HS-5 (cell line): ENCODE data around the gene PIK3AP1.
"Not testable (repeated sequence)": the region's sequence is repeated elsewhere in the genome, so short reads cannot be mapped to it uniquely, and the experiment has no call there.

Experiments
- DNase-seq: peaks from one replicate; pipeline ENCODE4 v3.0.0-alpha.2; 2012; ENCODE audit warnings: low read depth

PIK3AP1 gene

DNA sequence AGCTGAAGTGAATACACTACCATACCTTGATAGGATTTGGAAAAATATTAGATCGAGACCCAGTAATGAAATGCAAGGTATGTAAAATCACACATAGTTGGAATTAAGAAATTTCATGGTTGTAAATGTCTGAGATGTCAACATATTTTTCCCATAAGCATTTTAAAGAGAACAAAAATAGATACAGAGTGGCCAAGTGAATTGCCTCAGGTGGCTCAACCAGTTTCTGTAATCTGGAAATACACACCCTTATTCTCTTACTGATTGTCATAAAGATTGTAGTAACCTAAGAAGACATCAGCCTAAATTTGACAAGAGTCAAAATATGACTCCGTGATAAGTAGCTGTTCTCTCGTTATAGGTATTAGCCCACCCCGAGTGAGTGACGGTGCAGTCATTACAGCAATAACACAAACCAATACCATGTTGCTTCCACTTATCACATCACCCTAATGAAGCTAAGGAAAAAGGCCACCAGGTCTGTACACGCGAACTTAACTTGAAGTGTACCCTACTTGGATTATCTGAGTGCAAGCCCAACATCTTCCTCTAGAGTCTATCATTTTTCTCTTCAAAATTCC is 23.4 kb downstream of the PIK3AP1 start:
- no peak for DNase-seq

DNA sequence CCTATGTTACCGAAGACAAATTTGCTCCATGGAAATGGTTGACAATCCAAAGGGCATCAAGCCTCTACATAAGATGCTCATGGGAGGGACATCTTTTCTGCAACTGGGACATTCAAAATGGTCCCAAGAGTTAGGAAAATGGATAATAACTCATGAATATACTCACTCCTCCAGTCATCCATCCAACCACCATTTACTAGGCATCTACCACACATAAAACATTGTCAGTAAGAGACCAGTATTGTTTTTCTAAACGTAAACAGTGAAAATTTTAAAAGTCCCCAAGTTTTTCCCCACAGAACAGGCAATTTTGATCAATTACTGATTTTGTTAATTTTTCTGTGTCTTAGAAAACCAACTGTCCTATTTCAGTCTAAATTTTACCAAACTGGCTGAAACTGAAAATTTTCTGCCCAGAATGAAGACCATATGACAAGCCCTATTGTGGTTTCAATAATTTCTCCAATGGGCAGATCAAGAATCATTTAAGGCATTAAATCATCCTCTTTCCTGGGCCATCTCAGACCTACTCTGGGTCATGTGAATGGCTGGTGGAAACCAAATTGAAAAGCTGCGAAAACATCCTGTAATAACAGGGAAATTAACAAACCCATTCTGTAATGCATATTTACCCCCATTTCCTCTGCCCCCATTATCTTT is 24.2 kb downstream of the PIK3AP1 start:
- no peak for DNase-seq

DNA sequence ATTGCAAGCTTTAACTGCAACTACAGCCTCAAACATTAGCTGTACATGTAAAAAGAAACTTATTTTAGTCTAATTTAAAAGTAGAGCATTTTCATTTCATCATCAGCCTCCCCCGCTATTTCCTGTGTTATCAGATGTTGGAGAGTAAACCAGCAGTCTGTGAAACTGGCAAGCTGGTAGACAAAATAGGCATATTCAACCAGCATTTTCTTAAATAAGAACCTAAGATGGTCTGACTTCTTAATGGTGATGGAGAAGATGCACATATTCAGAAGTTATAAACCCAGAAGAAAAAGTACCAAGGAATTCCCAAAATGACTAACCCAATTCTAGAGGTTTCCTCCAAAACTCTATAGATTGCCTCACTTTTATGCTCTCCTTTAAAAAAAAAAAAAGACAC is 24.9 kb downstream of the PIK3AP1 start:
- DNase-seq: no peak

DNA sequence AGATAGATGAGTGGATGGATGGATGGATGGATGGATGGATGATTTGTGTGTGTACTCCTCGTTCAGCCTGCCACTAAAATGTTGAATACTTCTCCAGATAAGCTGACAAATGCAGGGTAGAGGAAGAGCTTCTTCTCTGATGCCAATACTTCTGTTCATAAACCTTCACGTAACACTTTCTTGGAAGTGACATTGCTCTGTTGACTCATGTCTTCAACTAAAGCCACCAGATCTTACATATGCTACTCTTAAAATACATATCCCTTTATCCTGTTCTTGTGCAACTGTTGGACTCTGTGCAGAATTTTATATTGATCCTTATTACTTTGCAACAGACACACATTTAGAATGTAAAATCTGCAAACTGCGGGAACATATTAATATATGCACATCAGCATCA is 26.9 kb downstream of the PIK3AP1 start:
- DNase-seq: no peak

- DNase-seq: no peak
These were observed 27.9 kb downstream of the PIK3AP1 start for GRCh38 chr10:96692427-96692826.

GRCh38 chr10:96691761-96692160 is 28.6 kb downstream of the PIK3AP1 start:
- no peak for DNase-seq

DNA sequence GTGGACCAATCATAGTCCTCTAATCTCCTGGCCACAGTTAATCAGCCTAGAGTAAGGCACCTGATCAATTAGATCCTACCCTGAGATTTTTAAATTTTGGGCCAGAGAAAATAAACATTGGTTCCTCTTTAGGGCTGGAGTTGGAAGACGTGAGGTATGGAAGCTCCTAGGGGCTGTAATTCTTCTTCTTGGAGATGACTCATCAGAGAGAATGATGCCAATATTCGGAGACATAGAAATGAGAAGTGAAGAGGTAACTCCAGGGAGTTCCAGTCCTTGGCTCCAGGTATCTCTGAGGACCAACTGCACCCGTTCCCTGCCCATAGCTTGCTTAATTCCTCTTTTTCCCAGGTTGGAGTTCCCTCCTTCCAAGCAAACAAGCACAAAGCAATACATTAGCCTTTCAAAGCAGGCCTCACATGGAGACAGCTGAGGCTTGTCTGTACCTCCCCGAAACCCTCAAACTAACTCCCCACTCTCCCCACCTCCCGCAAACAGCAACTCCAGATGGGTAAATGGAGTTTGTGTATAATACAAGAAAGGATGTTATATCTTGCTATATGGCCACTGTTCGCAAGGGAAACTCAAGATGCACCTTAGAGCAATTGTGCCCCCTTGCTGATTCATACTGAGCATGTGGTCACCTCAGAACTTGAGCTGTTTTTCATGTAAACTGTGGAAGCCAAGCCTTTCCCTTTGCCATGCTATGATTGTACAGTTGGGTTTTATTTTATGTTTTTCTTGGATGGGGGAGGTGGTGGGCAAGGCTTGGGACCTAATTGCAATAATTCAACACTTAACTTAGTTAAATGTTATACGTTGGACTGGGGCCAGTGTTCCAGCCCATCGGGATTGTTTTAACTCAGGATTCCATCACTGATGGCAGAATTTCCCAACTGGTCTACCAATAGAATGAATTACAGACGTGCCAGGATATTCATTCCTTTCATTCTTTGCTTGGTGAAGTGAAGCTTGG is 29.3 kb downstream of the PIK3AP1 start:
- DNase-seq: no peak

GRCh38 chr10:96688789-96689188 is 31.5 kb downstream of the PIK3AP1 start:
- DNase-seq: no peak

- no peak for DNase-seq
These were observed 32.8 kb downstream of the PIK3AP1 start for GRCh38 chr10:96687317-96688012.

DNA sequence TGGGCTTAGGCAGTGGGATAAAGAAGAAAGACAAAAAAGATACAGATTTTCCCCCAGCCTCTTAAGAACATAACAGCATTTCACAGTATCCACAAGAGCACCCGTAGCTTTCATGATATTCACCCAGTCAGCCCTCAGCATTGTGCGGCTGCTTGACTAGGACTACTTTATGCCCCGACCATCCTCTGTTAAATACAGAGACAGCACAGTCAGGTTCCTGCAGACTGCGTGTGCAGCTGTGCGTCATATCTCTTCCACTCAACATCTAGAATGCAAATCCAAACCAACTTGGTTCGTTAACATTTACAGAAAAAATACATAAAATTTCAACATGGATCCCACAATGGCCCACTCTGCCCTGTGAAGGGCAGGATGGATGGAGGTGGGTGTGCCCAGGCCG is 33.8 kb downstream of the PIK3AP1 start:
- no peak for DNase-seq

DNA sequence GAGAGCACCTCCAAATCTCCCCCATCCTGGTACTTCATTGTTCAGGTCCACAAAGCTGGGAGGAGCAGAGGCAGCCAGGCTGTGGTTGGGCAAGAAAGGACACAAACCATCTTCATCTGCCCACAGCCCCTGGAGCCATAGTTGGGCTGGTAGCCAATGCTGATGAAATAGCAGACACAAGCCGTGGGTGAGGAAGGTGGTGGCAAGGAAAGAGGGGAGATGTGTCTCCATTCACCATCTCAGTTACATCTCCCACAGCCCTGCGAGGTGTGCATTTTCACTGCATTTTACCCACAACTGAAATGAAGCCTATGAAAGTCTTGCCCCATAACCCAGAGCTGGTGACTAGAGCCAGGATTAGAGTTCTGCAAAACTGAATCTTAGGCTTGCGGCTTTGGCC is 35.0 kb downstream of the PIK3AP1 start:
- DNase-seq: no peak

DNA sequence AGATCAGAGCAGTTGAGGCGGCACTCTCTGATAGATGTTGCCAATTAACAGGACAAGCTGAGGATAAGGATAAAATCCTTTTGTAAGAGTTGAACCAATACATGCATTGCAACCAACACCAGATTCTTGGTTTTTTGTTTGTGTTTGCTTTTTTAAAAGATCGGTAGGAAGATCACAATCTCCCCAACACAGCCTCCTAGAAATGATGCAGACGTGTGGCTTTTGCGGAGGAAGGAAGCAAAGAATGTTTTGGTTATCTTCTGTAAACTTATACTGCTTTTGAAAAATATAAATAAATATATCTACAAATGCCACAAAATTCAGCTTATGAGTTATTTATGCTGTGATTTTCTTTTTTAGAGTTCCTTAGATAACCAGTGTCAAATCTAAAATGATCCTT is 35.5 kb downstream of the PIK3AP1 start:
- DNase-seq: no peak

DNA sequence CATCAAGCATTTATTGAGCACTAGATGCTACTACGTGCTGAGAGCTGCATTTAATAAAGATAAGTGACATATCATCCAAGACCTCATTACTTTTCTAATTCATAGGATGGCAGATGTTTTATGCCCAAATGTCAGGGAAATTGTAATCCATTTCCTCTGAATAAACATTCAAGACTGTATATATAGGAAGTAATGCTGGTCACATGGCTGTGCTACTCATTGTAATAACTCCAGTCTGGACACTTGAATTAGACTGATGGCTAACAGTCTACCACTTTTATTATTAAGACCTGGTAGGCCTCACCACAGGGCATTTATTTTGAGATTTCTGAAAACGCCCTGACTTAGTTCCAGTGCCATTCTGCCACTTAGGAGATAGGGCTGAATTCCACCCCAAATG is 36.6 kb downstream of the PIK3AP1 start:
- DNase-seq: no peak

DNA sequence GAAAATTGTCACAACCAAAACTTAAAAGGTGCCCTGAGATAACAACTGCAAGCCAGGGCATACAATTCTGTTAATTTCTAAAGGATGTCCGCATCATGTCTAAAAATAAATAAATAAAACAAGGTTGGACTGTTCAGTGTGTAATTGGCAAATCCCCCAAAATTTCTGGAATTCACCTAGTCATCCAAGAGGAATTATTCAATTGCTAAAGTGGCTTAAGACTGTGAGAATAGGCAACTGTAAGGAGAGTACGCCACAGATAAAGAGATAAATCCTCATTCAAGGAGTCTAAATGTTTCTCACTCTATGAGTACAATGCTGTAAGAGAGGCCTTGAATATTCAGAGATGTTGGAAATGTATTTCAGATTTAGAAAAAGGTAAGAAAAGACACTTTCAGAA is 37.2 kb downstream of the PIK3AP1 start:
- peak; percentile 64 for DNase-seq

GRCh38 chr10:96681524-96681923 is 38.8 kb downstream of the PIK3AP1 start:
- no peak for DNase-seq

- DNase-seq: not testable (repeated sequence)
These were observed 39.9 kb downstream of the PIK3AP1 start for GRCh38 chr10:96680463-96680862.

DNA sequence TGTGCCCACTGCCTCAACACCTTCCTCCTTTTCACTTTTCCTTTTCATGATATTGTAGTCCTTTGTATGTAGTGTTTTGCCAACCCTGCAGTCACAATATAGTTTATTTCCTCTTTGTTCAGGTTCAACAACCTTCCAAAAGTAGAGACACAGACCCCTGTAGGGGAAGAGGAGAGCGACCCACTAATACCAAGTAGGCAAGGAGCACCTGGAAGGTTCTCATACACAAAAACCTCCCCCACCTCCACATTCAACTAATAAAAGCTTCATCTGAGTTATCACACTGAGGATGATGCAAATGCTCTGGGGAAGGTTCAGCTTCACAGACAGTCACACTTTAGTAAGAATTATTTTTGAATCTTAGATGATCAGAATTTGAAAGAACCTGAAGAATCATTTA is 41.6 kb downstream of the PIK3AP1 start:
- no peak for DNase-seq

GRCh38 chr10:96676272-96677112 is 43.8 kb downstream of the PIK3AP1 start:
- DNase-seq: no peak

DNA sequence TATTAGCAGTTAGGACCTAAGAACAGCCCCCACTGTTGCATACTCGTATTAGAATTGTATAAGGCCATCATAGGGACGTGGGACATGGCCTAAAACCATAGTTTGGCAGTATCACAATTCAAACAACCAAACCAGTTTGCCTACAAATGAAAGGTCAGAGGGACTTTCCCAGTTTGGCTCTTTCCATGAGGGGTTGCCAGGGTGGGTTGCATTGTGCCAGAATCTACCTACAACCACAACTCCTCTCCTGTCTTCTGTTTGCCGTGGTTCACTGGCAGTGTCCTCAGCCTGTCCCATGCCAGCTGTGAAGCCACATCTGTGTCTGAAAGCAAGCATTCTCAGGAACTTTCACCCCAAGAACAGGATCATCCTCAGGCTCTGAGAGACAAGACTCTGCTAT is 44.5 kb downstream of the PIK3AP1 start:
- DNase-seq: no peak

- no peak for DNase-seq
These were observed 46.8 kb downstream of the PIK3AP1 start for GRCh38 chr10:96673318-96674099.
